GM23248 (cell line): Measurements from ENCODE around the gene PRKAA1.

Experiments
- EZH2 ChIP-seq: fragments of 200-600 bp; sonication (generic); IDR thresholded peaks from 2 replicates; pipeline ENCODE4 v1.6.1; 2018; ENCODE audit warnings: antibody characterized with exemption, mild to moderate bottlenecking; ENCODE audit not compliant: insufficient read depth, poor library complexity, severe bottlenecking
- EZH2phosphoT487 ChIP-seq: fragments of 200-600 bp; sonication (generic); IDR thresholded peaks from 2 replicates; pipeline ENCODE4 v1.6.1; 2018; ENCODE audit warnings: antibody characterized with exemption, moderate library complexity, mild to moderate bottlenecking, low read depth; ENCODE audit not compliant: insufficient read depth

- TF ChIP-seq EZH2 (no peak), EZH2phosphoT487 (no peak)
These were observed 16.2 kb downstream of the PRKAA1 start for GRCh38 chr5:40781843-40782409.
